DMS153 treated with DMSO at 0.1 percent for 48 hours (cell line): ENCODE results near the gene ABHD2.

Experiments used
- DNase-seq: peaks from one replicate; lab custom pipeline; 2025; ENCODE audit not compliant: unreplicated experiment; lab: John Stamatoyannopoulos, UW

The ABHD2 gene

DNA sequence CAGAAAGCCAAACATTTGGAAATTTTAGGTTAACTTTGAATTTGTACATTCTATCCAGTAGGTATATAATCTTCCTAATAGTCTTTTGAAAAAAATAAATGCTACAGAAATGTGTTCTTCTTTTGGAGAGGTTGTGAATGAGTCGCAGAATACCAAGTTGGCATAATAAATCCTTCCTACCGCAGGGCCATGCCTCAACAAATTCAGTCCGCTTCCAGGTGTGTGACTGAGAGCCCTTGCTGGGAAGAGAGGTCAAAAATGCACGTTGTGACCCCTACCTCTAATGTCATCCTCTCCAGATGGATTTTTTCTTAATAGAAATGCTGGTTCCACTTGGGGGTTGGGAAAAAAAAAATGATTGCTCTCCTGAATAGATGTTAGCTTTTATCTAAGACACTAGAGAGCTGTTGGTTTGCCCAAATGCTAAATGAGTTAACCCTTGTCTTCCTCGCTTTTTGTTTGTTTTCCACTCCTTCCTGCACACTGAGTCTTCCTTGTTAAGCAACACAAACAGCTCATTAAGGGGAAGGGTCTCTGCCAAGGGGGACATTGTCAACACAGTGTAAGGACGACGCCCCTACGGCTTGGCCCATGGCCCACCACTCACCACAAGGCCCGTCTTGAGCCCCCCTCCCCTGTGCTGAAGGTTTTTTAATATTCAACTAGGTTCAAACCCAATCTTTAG lies 99.2 kb downstream of the ABHD2 start:
- DNase-seq, result no peak

DNA sequence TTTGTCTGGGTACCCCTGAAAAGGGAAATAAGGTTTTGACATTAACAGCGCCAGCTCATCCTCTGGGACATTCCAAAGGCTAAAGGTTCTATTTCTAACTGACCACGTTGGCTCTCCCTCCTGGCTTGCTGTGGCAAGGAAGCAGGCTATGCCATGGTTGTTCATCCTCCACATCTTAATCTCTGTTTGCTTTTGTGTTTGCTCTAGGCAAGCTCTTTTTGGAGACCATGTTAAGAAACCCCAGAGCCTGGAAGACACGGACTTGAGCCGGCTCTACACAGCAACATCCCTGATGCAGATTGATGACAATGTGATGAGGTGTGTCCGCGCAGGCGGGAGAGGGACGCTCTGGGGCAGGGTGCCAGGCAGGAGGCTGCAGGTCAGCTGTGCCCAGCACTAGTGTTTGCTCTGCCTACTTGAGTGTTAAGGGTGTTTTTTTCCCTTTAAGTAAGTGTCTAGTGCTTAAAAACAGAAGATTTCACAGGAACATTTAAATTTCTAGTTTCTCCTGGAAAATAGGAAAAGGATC lies 99.8 kb downstream of the ABHD2 start:
- no peak for DNase-seq

DNA sequence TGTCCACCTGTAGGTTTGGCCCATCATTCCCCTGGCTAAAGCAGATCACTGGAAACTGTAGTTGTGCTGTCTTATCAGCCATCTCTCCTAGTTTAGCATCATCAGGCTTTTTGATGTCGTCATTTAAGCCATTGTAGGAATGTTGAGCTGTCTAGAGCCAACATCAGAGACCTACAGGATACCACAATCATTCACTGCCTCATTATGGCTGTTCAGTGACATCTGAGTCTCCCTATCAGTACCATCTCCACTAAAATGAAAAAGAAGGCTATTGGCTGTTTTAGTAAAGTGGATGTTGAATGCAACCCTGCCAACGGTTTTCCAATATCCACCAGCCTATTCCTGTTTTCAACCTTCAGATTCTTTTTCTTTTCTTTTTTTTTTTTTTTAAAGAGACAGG lies 103.9 kb downstream of the ABHD2 start:
- DNase-seq, result no peak

DNA sequence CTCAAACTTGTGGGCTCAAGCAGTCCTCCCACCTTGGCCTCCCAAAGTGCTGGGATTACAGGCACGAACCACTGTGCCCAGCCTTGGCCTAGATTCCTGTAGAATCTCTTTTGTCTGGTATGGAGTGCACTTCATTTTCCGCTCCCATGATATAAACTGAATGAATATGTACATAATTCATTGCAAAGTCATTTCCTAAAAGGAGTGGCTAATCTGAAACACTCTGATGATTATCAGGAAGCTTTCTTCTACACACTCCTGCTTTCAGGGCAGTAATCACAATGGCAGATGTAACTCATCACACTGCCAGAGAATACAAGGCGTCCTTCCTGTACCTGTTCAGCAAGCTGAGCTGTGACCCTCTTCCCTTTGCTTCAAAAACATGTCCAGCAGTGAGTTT lies 104.5 kb downstream of the ABHD2 start:
- no peak for DNase-seq

DNA sequence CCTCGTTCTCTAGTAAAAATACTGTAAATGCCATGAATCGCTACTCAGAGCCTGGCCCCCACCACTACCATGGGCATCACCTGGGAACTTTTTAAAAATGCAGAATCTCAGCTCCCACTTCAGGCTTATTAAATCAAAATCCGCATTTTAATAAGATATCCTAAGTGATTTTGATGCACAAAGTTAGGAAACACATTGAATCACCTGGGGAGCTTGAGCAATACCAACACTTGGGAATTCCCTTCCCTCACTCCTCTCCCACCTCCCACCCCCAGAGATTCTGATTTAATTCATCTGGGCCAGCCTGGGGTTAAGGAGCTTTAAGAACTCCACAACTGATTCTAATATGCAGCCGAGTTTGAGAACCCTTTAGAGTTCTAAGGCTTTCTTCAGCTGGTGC lies 106.4 kb downstream of the ABHD2 start:
- no peak for DNase-seq

DNA sequence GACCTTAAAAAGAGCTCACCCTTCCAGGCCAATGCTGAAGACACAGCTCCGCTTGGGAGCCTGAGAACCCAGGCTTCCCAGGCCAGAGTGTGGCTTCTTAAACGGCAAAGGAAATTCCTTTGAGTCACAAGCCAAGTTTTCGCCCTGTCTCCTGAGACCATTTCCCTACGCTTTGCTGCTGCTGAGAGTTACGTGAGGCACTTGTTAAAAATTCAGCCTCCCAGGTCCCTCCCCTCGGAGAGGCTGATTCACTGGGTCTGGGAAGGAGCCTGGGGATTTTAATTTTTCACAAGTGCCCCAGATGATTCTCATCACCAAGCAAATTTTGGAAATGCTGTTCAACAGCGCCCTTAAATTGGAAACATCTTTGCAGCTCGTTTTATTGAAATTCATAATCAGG lies 107.6 kb downstream of the ABHD2 start:
- no peak for DNase-seq

DNA sequence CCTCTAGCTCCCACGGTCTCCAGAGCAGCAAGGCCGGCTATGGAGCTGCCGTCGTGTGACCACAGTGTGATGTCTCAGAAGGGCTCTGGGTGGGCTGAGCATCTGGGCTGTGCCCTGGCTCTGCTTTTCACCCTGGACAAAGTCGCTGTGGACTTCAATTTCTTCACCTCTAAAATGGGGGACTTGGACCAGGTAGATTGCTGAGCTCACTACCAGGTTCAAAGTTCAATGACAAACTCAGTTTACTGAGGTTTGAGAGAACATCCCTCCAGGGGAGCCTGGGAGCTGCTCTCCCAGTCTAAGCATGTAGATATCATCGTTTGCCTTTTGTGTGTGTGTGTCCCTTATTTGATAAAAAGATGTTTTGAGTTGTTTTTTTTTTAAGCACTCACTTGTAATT lies 108.0 kb downstream of the ABHD2 start:
- no peak for DNase-seq

DNA sequence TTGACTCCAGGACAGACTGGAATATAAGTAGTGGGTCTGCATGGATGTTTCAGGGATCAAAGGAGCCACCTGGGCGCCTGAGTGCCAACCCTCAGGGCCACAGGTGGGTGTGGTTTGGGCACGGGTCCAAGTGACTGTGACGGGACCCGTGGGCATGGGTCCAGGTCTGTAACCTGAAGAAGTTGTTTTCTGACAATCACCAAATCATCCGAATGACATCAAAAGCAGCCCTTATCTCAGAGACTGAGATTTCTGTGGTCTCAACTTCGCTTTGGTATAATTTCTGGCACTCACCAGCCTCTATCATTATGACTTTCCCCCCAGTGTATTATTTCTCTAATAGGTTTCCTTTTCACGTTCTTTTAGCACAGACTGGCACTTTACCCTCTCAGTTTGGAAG lies 108.7 kb downstream of the ABHD2 start:
- DNase-seq, result no peak

DNA sequence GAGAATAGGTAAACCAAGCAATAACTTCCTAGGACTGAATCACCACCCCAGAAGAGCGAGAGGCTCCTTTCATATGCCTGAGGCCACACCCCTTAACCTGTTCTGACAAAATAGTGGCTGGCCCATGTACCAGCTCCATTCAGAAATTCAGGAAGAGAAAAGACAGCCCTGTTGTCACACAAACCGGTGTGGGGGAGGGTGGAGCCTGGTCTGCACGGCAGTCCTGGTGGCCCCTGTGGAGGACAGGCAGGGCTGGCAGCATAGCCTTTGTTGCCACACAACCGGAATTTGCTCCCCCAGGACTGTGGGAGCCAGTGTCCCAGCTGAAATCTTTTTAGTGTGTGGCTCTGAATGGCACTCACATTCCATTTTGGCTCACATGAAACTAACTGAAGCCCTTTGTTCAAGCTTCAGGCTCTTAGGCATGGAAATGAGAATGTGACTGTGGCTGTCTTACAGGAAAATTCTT lies 109.3 kb downstream of the ABHD2 start:
- peak; percentile 17 for DNase-seq

DNA sequence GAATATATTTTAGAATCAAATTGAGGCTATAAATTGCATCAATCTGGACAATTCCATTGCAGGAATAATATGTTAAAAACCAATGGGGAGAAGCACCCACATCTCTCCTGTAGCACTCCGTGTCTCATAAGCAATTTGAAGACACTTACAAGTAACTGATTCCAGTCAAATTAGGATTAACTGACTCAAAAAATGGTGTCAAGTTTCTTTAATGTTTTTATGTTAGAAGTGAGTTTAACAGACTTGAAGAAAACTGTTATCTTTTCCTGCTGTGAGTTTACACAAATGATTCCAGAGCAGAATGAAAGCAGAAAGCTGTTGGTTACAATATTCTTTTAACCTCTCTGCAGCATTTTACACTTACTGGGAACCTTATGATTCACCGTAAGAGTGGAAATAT lies 109.9 kb downstream of the ABHD2 start:
- DNase-seq, result no peak

DNA sequence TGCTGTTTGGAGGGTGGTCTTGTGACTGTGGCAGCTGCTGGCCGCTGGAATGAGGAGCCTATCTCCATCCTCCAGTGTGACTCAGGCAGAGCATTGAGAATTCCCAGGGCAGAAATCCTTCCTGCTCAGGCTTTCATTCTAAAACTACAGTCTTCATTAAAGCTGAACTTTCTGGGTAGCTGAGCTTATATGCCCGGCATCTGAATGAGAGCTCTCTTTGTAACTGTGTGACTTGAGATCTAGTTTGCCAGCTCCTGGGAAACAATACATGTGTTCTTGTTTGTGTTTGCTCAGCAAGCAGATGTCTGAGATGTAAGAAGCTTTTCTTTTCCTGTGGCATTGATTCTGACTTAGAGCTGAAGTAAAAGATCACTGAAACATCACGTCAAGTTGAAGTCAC lies 110.7 kb downstream of the ABHD2 start:
- DNase-seq, result no peak

DNA sequence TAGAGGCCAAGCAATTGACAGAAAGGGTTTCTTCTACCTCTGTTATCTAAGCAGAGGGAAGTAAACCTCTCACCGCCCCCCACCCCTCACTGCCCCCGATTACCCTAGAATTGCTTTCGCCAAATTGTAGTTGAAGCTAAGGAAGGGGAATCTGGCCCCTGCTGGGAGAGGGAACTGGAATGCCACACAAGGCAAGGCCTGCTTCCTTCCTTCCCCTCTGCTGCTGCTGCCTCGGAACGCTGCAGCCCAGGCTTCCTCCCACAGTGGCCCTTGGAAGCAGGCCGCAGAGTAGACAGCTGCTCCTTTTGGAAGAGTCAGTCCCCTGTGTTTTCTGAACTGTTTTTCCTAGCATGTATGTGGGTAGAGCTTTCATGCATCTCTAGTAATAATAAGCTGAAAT lies 111.5 kb downstream of the ABHD2 start:
- DNase-seq, result no peak

DNA sequence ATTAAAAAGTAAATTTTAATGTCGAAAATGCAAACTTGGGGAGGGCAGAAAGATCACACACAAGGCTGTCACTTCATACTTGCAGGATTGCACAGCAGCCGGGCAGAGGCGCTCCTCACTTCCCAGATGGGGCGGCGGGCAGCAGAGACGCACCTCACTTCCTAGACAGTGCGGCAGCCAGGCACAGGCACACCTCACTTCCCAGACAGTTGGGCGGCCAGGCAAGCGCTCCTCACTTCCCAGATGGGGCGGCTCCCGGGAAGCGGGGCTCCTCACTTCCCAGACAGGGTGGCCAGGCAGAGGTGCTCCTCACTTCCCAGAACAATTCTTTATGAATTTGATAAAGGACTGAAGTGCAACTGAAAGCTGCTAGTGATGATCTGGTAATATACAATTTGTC lies 111.9 kb downstream of the ABHD2 start:
- DNase-seq, result no peak

DNA sequence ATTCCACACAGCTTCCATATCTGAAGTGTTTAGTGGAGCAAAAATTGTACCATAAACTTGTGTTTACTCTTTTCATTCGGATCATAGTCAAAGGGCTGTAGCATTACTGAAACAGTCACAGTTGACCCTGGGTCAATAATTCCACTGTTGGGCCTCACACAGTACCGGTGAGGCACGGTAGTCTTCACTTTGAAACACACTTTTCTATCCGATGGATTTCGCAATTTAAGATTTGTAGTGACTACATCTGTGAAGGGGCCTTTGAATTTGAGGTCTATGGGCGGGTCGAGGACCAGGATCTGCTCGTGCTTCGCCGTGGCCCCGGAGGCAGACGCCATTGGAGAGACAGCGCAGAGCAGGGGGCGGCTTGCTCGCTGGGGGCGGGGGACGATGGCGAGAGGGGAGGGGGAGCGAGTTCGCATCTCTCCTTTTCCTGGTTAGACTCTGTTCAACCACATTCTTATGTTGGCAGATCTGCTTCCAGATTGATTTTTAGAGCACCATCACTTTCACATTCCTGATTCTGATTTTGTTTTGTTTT lies 113.3 kb downstream of the ABHD2 start:
- no peak for DNase-seq

DNA sequence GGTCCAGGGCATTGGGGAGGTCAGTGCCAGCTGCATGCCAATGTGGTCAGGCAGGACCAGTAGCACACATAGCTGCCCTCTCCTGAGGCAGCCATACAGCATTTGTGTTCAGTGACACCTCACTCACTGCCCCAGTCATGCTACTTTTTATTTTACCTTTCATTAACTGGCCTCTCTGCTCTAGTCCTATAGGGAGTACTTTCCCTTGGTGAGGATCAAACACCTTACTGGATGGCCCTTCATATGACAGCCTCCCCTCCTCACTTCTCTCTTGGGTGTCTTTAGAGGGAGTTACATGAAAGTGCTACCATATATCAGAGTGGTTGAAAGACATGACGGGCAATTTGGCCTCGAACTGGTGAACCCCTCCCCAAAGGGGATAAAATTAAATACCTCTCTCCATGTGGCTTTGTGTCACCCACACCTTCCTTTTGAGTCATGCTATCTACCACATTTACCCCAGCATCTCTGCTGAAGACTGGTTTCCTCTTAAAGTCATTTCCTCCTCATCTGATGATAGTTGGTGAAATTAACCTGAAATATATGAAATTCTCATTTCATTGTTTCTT lies 115.5 kb downstream of the ABHD2 start:
- no peak for DNase-seq

DNA sequence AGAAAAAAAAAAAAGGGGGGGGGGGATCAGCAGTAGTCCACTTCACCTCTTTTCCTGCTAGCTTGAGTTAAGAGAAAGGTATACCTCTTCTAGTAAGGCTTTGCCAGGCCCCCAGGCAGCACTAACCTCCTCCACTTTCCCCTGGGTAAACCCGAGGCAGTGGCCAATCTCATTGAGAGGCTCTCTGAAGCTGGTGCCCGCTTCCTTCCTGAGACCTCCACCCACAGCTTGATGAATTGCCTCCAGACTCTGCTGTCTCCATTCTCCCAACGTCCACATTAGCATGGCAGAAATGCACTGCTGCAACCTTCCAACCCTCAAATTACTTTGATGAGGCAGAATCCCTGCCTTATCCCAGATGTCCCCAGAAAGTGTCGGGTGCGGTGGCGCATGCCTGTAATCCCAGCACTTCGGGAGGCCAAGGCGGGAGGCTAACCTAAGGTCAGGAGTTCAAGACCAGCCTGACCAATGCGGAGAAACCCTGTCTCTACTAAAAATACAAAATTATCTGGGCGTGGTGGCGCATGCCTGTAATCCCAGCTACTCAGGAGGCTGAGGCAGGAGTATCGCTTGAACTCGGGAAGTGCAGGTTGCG lies 117.8 kb downstream of the ABHD2 start:
- DNase-seq, result no peak

DNA sequence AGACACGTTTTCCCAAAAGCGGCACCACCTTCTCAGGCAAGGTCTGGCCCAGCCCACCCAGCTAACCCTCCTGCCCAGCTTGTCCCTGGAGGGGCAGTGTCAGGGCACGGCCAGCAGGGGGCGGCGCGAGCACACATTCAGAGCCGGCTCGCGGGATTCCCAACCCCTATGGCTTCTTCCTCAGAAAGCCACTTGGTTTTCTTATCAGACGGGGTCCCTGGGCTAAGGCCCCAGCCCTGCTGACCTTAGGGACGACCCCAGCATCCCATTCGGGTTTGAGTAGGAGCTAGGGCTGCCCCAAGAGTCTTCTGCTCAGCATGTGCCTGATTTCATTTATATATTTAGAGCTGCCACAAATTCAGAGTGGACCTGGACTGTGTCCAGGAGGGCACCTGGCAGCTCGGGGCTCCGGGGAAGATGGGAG lies 118.7 kb downstream of the ABHD2 start:
- DNase-seq, result peak; percentile 1

DNA sequence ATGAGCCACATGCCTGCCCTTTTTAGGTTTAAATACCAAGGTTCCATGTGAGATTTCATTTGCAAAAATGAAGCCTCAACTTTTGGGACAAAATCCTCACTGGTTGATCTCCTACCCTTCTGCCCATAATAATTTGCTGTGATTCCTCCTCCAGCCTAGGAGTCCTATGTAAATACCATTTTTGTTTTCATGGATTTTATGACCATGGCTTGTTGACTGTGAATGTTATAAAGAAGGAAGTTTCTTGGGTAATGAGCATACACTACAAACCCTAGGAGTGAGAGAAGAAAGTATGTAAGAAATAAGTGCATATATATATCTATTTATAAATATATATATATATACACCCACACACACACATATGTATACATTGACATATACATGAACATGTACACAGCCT lies 120.0 kb downstream of the ABHD2 start:
- DNase-seq, result no peak

DNA sequence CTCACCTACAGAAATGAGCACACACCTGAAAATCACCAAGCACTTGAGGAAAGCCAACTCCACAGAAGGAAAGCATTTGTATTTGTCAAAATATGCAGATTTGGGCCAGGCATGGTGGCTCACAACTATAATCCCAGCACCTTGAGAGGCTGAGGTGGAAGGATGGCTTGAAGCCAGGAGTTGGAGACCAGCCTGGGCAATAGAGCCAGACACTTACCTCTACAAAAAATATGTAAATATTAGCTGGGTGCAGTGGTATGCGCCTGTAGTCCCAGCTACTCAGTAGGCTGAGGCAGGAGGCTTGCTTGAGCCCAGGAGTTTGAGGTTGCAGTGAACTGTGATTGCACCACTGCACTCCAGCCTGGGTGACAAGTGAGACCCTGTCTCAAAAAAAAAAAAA lies 120.8 kb downstream of the ABHD2 start:
- DNase-seq, result no peak

DNA sequence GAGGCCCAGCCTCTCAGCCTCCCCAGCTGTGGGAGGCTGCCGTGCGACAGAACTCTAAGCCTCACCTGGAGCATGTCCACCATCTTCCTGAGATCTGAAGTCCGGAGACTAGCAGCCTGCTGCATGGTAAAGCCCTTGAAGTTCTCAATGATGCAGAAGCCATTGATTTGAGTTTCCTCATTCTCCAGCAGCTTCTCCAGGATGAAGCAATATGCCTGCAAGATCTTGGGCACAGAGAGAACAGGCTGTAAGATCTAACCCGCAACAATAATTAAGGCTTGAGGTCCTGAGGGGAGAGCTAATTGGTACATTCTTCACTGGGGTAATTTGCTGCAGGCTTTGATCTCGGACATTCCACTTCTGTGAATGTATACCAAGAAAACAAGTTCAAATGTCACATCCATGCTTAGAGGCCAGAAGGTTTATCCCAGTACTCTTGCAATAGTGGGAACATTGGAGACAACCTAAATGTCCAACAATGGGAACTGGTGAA lies 123.5 kb downstream of the ABHD2 start:
- no peak for DNase-seq

DNA sequence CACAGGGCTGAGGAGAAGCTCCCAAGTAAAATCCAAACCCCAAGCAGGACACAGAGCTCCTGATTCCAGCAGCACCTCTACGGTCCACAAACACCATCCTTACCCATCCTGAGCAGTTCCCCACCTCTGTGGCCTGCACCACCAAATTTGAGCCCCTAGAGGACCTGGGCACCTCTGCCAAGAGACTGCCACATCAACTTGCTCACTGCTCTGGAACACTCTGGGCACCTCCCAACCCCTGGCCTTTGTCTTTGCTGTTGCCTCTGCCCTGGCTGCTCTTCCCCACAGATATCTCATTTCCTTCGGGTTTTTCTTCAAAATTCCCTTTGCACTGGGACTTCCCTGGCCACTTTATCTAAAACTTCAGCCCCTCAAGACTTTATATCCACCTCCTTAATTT lies 127.4 kb downstream of the ABHD2 start:
- no peak for DNase-seq

DNA sequence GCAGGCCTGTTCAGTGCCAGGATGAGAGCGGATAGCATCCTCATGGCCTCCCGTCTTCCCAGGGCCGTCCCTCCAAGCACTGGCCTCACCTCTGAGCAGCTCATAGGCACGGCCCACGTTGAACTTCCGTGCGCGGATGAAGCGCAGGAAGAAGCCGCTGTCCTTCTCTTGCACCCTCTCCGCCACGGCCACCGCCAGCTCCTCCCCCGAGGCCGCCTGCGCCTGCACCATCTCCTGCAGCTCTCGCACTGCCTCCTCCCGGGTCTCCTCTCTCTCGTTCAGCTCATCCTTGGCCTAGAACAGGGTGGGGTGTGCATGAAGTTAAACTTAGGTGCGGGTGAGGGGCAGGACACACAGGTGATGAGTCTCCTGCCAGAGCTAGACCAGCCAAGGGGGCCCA lies 128.8 kb downstream of the ABHD2 start:
- no peak for DNase-seq
